HCT116 (cell line): Measurements from ENCODE around the gene TAS2R50. TPM values are rescaled to one million over a fixed set of nuclear protein-coding genes. Genes with fewer than 3 reads are reported as not detected.

Source experiments
- ATAC-seq: fragments of 200-7000 bp; cut with Tn5 transposase; 2 replicates; pipeline ENCODE4 v1.9.1; 2020; ENCODE audit warnings: mild to moderate bottlenecking, moderate library complexity
- BruUV-seq: library from RNA; stranded (reverse); fragments of 400-500 nt; replicated peaks from 2 replicates; lab custom pipeline; 2021; lab: Mats Ljungman, UMichigan
- CTCF ChIA-PET: fragments of 300-600 bp; sonication (Branson Sonifier 250); formaldehyde crosslinking; loops from one replicate; lab custom pipeline; 2021; ENCODE audit warnings: antibody characterized with exemption; lab: Charles Lee
- POLR2A ChIA-PET: fragments of 300-600, 350-600 bp; sonication (Branson Sonifier 250); formaldehyde crosslinking; loops from one replicate; lab custom pipeline; 2021; ENCODE audit warnings: antibody characterized with exemption; lab: Charles Lee
- RAD21 ChIA-PET, 2 experiments: fragments of 300-600 bp; sonication (Branson Sonifier 250); formaldehyde crosslinking; loops; one replicate each; lab custom pipeline; 2023; ENCODE audit warnings: low total read pairs in 2 of 2; ENCODE audit not compliant: uncharacterized antibody in 2 of 2, unreplicated experiment in 2 of 2, low non-redundant PET in 1 of 2; lab: Charles Lee
- DNase-seq: peaks from one replicate; pipeline ENCODE4 v3.0.0-alpha.2; 2010; ENCODE audit warnings: low read depth, low spot score
- H2AFZ ChIP-seq: fragments of 200-600 bp; shearing (Covaris generic), sonication (generic); 2 replicates; pipeline ENCODE4 v1.6.1; 2017; ENCODE audit warnings: low read depth, mixed run types, mixed read lengths, antibody characterized with exemption, low read length; ENCODE audit not compliant: poor library complexity, severe bottlenecking
- H3K27ac ChIP-seq: 2 replicates; pipeline ENCODE4 v1.5.1; 2012; ENCODE audit warnings: low read depth, low read length
- H3K27me3 ChIP-seq: fragments of 200-600 bp; sonication (generic); 2 replicates; pipeline ENCODE4 v1.6.1; 2016; ENCODE audit warnings: mixed run types, low read length, mixed read lengths; ENCODE audit not compliant: insufficient read depth
- H3K36me3 ChIP-seq, 2 experiments: fragments of 200-500 bp in 1 of 2; fragments of 200-600 bp in 1 of 2; sonication (Bioruptor generic) in 1 of 2; sonication (generic) in 1 of 2; 2 replicates each; pipeline versions ENCODE4 v1.5.1 to v1.6.1; 2014 to 2016; ENCODE audit warnings: low read length in 2 of 2, inconsistent platforms in 1 of 2, mixed read lengths in 1 of 2, mixed run types in 1 of 2; ENCODE audit not compliant: insufficient read depth in 2 of 2, control insufficient read depth in 1 of 2
- H3K4me1 ChIP-seq, 2 experiments: fragments of 200-600 bp in 1 of 2; sonication (generic) in 1 of 2; 2 replicates each; pipeline versions ENCODE4 v1.5.1 to v1.6.1; 2012 to 2017; ENCODE audit warnings: low read length in 2 of 2, inconsistent platforms in 1 of 2, mild to moderate bottlenecking in 1 of 2, mixed read lengths in 1 of 2, mixed run types in 1 of 2, moderate library complexity in 1 of 2; ENCODE audit not compliant: insufficient read depth in 2 of 2, control insufficient read depth in 1 of 2
- H3K4me2 ChIP-seq: fragments of 200-600 bp; sonication (generic); 2 replicates; pipeline ENCODE4 v1.6.1; 2017; ENCODE audit warnings: mixed run types, low read length, mixed read lengths
- H3K4me3 ChIP-seq, 2 experiments: fragments of 200-600 bp in 1 of 2; sonication (generic) in 1 of 2; replicated peaks in 1 of 2; 2 replicates each; pipeline ENCODE4 v1.5.1; 2011 to 2016; ENCODE audit warnings: low read length in 2 of 2, control low read depth in 1 of 2, low read depth in 1 of 2, mild to moderate bottlenecking in 1 of 2, mixed read lengths in 1 of 2, mixed run types in 1 of 2
- H3K79me2 ChIP-seq: fragments of 200-600 bp; sonication (generic); 2 replicates; pipeline ENCODE4 v1.6.1; 2017; ENCODE audit warnings: mild to moderate bottlenecking, mixed run types, low read length, moderate library complexity, mixed read lengths; ENCODE audit not compliant: insufficient read depth
- H3K9ac ChIP-seq: fragments of 200-600 bp; sonication (generic); 2 replicates; pipeline ENCODE4 v1.6.1; 2016; ENCODE audit warnings: low read length, mixed read lengths
- H3K9me2 ChIP-seq: fragments of 200-600 bp; sonication (generic), shearing (Covaris generic); 2 replicates; pipeline ENCODE4 v1.6.1; 2017; ENCODE audit warnings: mixed run types, mild to moderate bottlenecking, moderate library complexity; ENCODE audit not compliant: insufficient read depth
- H3K9me3 ChIP-seq, 2 experiments: fragments of 200-500 bp in 1 of 2; fragments of 200-600 bp in 1 of 2; sonication (Bioruptor generic) in 1 of 2; sonication (generic) in 1 of 2; 2 replicates each; pipeline ENCODE4 v1.6.1; 2014 to 2017; ENCODE audit warnings: low read length in 2 of 2, mixed read lengths in 2 of 2, inconsistent platforms in 1 of 2, low read depth in 1 of 2, mild to moderate bottlenecking in 1 of 2, mixed run types in 1 of 2, moderate library complexity in 1 of 2; ENCODE audit not compliant: control insufficient read depth in 1 of 2, insufficient read depth in 1 of 2
- H4K20me1 ChIP-seq: fragments of 200-600 bp; sonication (generic), shearing (Covaris generic); 2 replicates; pipeline ENCODE4 v1.6.1; 2017; ENCODE audit warnings: mixed run types, mild to moderate bottlenecking, moderate library complexity; ENCODE audit not compliant: insufficient read depth
- ATF3 ChIP-seq: IDR thresholded peaks from 2 replicates; pipeline ENCODE4 v1.6.1; 2012
- CBX3 ChIP-seq: IDR thresholded peaks from 2 replicates; pipeline ENCODE4 v1.6.1; 2012; ENCODE audit warnings: low read depth
- CEBPB ChIP-seq: IDR thresholded peaks from 2 replicates; pipeline ENCODE4 v1.6.1; 2012; ENCODE audit warnings: low read depth
- EGR1 ChIP-seq: IDR thresholded peaks from 2 replicates; pipeline ENCODE4 v1.6.1; 2012; ENCODE audit warnings: low read depth
- ELF1 ChIP-seq: IDR thresholded peaks from 2 replicates; pipeline ENCODE4 v1.6.1; 2012; ENCODE audit warnings: low read depth, borderline replicate concordance
- EZH2phosphoT487 ChIP-seq: fragments of 200-600 bp; IDR thresholded peaks from 2 replicates; pipeline ENCODE4 v1.6.1; 2018; ENCODE audit warnings: antibody characterized with exemption, borderline replicate concordance
- JUND ChIP-seq: IDR thresholded peaks from 2 replicates; pipeline ENCODE4 v1.6.1; 2012
- MAX ChIP-seq: IDR thresholded peaks from 2 replicates; pipeline ENCODE4 v1.6.1; 2012
- POLR2A ChIP-seq: IDR thresholded peaks from 2 replicates; pipeline ENCODE4 v1.7.0; 2011; ENCODE audit warnings: borderline replicate concordance; ENCODE audit not compliant: insufficient read depth, insufficient read length; ENCODE audit errors: extremely low read depth
- RAD21 ChIP-seq: IDR thresholded peaks from 2 replicates; pipeline ENCODE4 v1.6.1; 2012; ENCODE audit warnings: low read depth, mild to moderate bottlenecking
- SIN3A ChIP-seq: IDR thresholded peaks from 2 replicates; pipeline ENCODE4 v1.6.1; 2012; ENCODE audit warnings: low read depth
- SRF ChIP-seq: IDR thresholded peaks from 2 replicates; pipeline ENCODE4 v1.6.1; 2012; ENCODE audit warnings: low read depth
- TCF7L2 ChIP-seq: IDR thresholded peaks from 2 replicates; pipeline ENCODE4 v1.7.0; 2011; ENCODE audit warnings: borderline replicate concordance, inconsistent platforms; ENCODE audit not compliant: insufficient read depth, insufficient read length; ENCODE audit errors: extremely low read depth
- ZBTB33 ChIP-seq: IDR thresholded peaks from 2 replicates; pipeline ENCODE4 v1.6.1; 2011; ENCODE audit warnings: mild to moderate bottlenecking, low read length, moderate library complexity; ENCODE audit not compliant: insufficient replicate concordance; ENCODE audit errors: extremely low read depth
- ZFX ChIP-seq: fragments of 450-650 bp; IDR thresholded peaks from 2 replicates; pipeline ENCODE4 v1.6.1; 2017
- intact Hi-C: fragments of 100-400 bp; cut with micrococcal nuclease; formaldehyde crosslinking; loops from 2 replicates; pipeline ENCODE4 v1.10.0; 2022
- total RNA-seq: library from RNA; stranded (reverse); gene quantifications from one replicate; pipeline ENCODE4 v1.2.1, GENCODE V29; 2021; ENCODE audit not compliant: unreplicated experiment

The TAS2R50 gene
- total RNA-seq, 1 experiment from 2014 or later = 0.54 TPM

- ATAC-seq (no peak), DNase-seq (no peak)
- Histone ChIP-seq H3K4me2 (no peak overlapping the region), H3K9me3 (no peaks in the 10 kb centered on the region), H3K9ac (no peak overlapping the region), H3K9me2 (no peaks in the 10 kb centered on the region), H3K36me3 (no peaks in the 10 kb centered on the region), H3K4me1 (no peaks in the 10 kb centered on the region), H4K20me1 (no peaks in the 10 kb centered on the region), H3K79me2 (no peaks in the 10 kb centered on the region), H3K27ac (no peak overlapping the region), H3K27me3 (no peaks in the 10 kb centered on the region), H2AFZ (no peak overlapping the region), H3K4me3 (no peak overlapping the region)
- BruUV-seq = no TSS peak
- CTCF ChIA-PET = no interaction called here
- TF ChIP-seq ELF1 = no peak
- TF ChIP-seq ATF3 = no peak
- no peak for TF ChIP-seq ZFX
- TF ChIP-seq MAX = no peak
- TF ChIP-seq SIN3A = no peak
- no peak for TF ChIP-seq EGR1
- no peak for TF ChIP-seq ZBTB33
- TF ChIP-seq RAD21 = no peak
- no peak for TF ChIP-seq POLR2A
- no peak for TF ChIP-seq TCF7L2
- TF ChIP-seq EZH2phosphoT487 = no peak
- no peak for TF ChIP-seq CBX3
- TF ChIP-seq SRF = no peak
- TF ChIP-seq JUND = no peak
- TF ChIP-seq CEBPB = no peak
- POLR2A ChIA-PET = no interaction called here
- intact Hi-C loops = no loop called here
- RAD21 ChIA-PET = no interaction called here
Measured at GRCh38 chr12:11014234-11014633, 27.5 kb upstream of the TAS2R50 start.
